DOHH2 (cell line): Measurements from ENCODE around the gene STK38L.

Experiments used
- H3F3A ChIP-seq: fragments of 200-600 bp; sonication (generic), shearing (Covaris generic); 2 replicates; pipeline ENCODE4 v1.6.0; 2016; ENCODE audit warnings: antibody characterized with exemption, mild to moderate bottlenecking; ENCODE audit not compliant: control insufficient read depth, insufficient read depth
- H3K27ac ChIP-seq: fragments of 200-600 bp; sonication (generic); 2 replicates; pipeline ENCODE4 v1.5.1; 2014; ENCODE audit warnings: low read depth, mild to moderate bottlenecking, low read length, moderate library complexity
- H3K27me3 ChIP-seq: fragments of 200-600 bp; sonication (generic); 2 replicates; pipeline ENCODE4 v1.6.1; 2014; ENCODE audit warnings: mild to moderate bottlenecking, low read length, mixed read lengths; ENCODE audit not compliant: control insufficient read depth
- H3K36me3 ChIP-seq: fragments of 200-600 bp; sonication (generic); 2 replicates; pipeline ENCODE4 v1.6.1; 2014; ENCODE audit warnings: mild to moderate bottlenecking, low read length, moderate library complexity, mixed read lengths; ENCODE audit not compliant: control insufficient read depth
- H3K4me1 ChIP-seq: fragments of 200-600 bp; sonication (generic); 2 replicates; pipeline ENCODE4 v1.6.1; 2014; ENCODE audit warnings: mild to moderate bottlenecking, low read length, mixed read lengths; ENCODE audit not compliant: control insufficient read depth
- H3K4me2 ChIP-seq: fragments of 200-600 bp; sonication (generic); 2 replicates; pipeline ENCODE4 v1.6.0; 2014; ENCODE audit warnings: mild to moderate bottlenecking, low read length, moderate library complexity
- H3K4me3 ChIP-seq: fragments of 200-600 bp; sonication (generic); 2 replicates; pipeline ENCODE4 v1.5.1; 2014; ENCODE audit warnings: mild to moderate bottlenecking, low read length, mixed read lengths
- H3K79me2 ChIP-seq: fragments of 200-600 bp; sonication (generic); 2 replicates; pipeline ENCODE4 v1.6.1; 2014; ENCODE audit warnings: mild to moderate bottlenecking, low read length, mixed read lengths; ENCODE audit not compliant: control insufficient read depth
- H3K9me2 ChIP-seq: fragments of 200-600 bp; sonication (generic); replicated peaks from 2 replicates; pipeline ENCODE4 v1.6.1; 2014; ENCODE audit warnings: mild to moderate bottlenecking, low read length, mixed read lengths; ENCODE audit not compliant: control insufficient read depth
- H3K9me3 ChIP-seq: fragments of 200-600 bp; sonication (generic); 2 replicates; pipeline ENCODE4 v1.6.1; 2014; ENCODE audit warnings: antibody characterized with exemption, low read length, mixed read lengths; ENCODE audit not compliant: control insufficient read depth, insufficient read depth
- H4K20me1 ChIP-seq: fragments of 200-600 bp; sonication (generic); 2 replicates; pipeline ENCODE4 v1.6.0; 2014; ENCODE audit warnings: low read depth, mild to moderate bottlenecking, antibody characterized with exemption, low read length, moderate library complexity; ENCODE audit not compliant: control insufficient read depth, insufficient read depth
- EZH2phosphoT487 ChIP-seq: fragments of 200-600 bp; sonication (generic); IDR thresholded peaks from 2 replicates; pipeline ENCODE4 v1.6.1; 2017; ENCODE audit warnings: borderline replicate concordance, mild to moderate bottlenecking, antibody characterized with exemption, low read length, moderate library complexity, mixed read lengths
- TF ChIP-seq, protein P1 (sequence below): fragments of 200-600 bp; sonication (generic); IDR thresholded peaks from one replicate; pipeline ENCODE4 v1.5.1; 2014; ENCODE audit warnings: antibody characterized with exemption, mild to moderate bottlenecking, low read depth, low read length; ENCODE audit not compliant: poor library complexity, severe bottlenecking

The STK38L gene

DNA sequence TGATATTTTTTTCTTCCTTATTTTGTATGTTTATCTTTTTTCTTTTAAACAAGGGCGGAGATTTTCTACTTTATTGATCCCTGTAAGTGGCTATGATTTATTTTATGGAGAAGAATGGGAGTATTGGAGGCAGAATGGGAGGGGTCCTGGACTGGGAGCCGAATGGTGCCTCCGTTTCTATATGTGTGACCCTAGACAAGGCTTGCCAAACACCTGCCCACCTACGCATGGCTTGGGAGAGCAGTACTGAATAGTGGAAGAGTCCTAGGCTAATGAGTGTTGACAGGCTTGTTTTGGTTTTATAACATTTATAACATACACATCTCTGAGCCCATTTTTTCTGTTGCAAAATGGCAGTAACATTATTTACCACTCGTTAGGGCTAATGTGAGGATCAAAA lies 29.0 kb downstream of the STK38L start:
- Histone ChIP-seq H3K9me2 (no peaks in the 10 kb centered on the region), H3F3A (no peaks in the 10 kb centered on the region), H3K27me3 (no peaks in the 10 kb centered on the region), H3K4me1 (peaks cover 5% of the 10 kb centered on the region), H3K4me3 (no peak overlapping the region), H3K79me2 (peaks cover 11% of the 10 kb centered on the region; the same call in 1 of the 2 replicates), H3K9me3 (no peaks in the 10 kb centered on the region), H4K20me1 (no peaks in the 10 kb centered on the region), H3K27ac (no peak overlapping the region), H3K4me2 (no peak overlapping the region), H3K36me3 (no peaks in the 10 kb centered on the region)
- TF ChIP-seq EZH2phosphoT487: no peak
- TF ChIP-seq, protein P1, sequence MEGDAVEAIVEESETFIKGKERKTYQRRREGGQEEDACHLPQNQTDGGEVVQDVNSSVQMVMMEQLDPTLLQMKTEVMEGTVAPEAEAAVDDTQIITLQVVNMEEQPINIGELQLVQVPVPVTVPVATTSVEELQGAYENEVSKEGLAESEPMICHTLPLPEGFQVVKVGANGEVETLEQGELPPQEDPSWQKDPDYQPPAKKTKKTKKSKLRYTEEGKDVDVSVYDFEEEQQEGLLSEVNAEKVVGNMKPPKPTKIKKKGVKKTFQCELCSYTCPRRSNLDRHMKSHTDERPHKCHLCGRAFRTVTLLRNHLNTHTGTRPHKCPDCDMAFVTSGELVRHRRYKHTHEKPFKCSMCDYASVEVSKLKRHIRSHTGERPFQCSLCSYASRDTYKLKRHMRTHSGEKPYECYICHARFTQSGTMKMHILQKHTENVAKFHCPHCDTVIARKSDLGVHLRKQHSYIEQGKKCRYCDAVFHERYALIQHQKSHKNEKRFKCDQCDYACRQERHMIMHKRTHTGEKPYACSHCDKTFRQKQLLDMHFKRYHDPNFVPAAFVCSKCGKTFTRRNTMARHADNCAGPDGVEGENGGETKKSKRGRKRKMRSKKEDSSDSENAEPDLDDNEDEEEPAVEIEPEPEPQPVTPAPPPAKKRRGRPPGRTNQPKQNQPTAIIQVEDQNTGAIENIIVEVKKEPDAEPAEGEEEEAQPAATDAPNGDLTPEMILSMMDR: no peak

DNA sequence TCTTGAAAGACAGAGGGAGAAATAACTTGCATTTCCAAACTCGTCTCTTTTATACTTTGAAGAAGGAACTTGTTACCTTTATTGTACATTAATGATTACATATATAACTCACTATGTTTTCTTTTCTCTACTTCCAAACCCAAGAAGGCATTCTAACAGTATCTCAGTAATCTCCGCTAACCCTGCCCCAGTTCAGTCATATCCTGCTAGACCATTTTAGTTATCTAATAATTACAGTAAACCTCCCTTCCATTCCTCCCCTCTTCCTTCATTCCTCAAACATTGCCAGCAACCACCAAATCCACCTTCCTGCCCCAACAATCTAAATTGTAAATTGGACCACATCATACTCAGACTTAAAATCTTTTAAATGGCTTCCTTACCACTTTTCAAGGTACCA lies 30.6 kb downstream of the STK38L start:
- H3K4me2 ChIP-seq: no peak overlapping the region
- H3F3A ChIP-seq: no peaks in the 10 kb centered on the region
- H3K9me2 ChIP-seq: no peaks in the 10 kb centered on the region
- peaks cover 11% of the 10 kb centered on the region; the same call in 1 of the 2 replicates for H3K79me2 ChIP-seq
- no peaks in the 10 kb centered on the region for H3K27me3 ChIP-seq
- no peaks in the 10 kb centered on the region for H3K9me3 ChIP-seq
- no peak overlapping the region for H3K27ac ChIP-seq
- no peak overlapping the region for H3K4me3 ChIP-seq
- H3K36me3 ChIP-seq: no peaks in the 10 kb centered on the region
- no peaks in the 10 kb centered on the region for H4K20me1 ChIP-seq
- no peak for TF ChIP-seq EZH2phosphoT487
- H3K4me1 ChIP-seq: peaks cover 5% of the 10 kb centered on the region

DNA sequence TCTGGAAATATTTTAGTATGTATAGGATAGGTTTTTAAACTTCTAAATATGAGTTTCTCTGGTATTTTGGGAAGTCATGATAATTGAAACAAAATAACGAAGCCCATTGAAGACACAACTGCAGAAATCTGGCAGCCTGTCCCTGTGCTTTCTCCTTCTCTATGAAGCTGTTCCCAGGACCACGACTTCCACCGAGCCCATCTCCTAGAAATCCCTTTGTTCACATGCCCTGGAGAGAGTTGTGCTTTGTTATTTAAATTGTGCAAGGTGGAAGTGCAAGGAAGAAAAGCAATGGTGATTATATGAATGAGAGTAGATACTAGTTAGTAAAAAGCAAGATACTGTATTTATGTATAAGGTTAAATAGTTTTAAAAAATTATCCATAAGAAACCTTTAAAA lies 32.2 kb downstream of the STK38L start:
- H3K79me2 ChIP-seq: peaks cover 5% of the 10 kb centered on the region; the same call in 1 of the 2 replicates

DNA sequence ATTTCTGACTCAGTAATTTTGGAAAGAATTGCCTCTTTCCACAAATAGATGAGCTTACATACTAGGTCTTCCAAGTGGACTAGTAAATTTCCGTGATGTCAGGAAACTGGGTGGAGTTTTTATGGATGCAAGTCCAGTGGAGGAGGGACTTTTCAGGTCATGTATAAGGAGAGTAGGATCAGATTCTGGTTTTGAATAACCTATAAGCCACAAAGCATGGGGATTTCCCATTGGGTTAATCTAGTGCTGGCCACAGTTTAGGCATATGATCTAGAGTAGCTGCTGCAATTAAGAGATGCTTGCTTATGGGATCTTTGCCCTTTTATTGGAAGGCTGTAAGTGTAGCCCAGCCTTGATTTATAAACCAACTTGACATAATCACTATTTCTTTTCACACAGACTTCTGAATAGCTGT lies 33.8 kb downstream of the STK38L start:
- H3K4me2 ChIP-seq: no peak overlapping the region

More for the DNA sequence above, 32.2 kb downstream of the STK38L start:
- no peaks in the 10 kb centered on the region for H3F3A ChIP-seq
- no peaks in the 10 kb centered on the region for H3K36me3 ChIP-seq
- H3K27me3 ChIP-seq: no peaks in the 10 kb centered on the region
- no peaks in the 10 kb centered on the region for H3K9me2 ChIP-seq
- H3K27ac ChIP-seq: no peak overlapping the region
- H3K4me1 ChIP-seq: peaks cover 5% of the 10 kb centered on the region
- TF ChIP-seq EZH2phosphoT487: no peak
- TF ChIP-seq, protein P1: no peak
- H3K9me3 ChIP-seq: no peaks in the 10 kb centered on the region
- H4K20me1 ChIP-seq: no peaks in the 10 kb centered on the region
- no peak overlapping the region for H3K4me2 ChIP-seq
- H3K4me3 ChIP-seq: no peak overlapping the region

More for the DNA sequence above, 33.8 kb downstream of the STK38L start:
- H3K36me3 ChIP-seq: no peaks in the 10 kb centered on the region
- H3K27me3 ChIP-seq: no peaks in the 10 kb centered on the region
- TF ChIP-seq, protein P1: no peak
- no peak for TF ChIP-seq EZH2phosphoT487
- H3K4me1 ChIP-seq: peaks cover 9% of the 10 kb centered on the region
- H3K9me3 ChIP-seq: no peaks in the 10 kb centered on the region
- no peaks in the 10 kb centered on the region for H3F3A ChIP-seq
- H4K20me1 ChIP-seq: no peaks in the 10 kb centered on the region
- no peaks in the 10 kb centered on the region for H3K79me2 ChIP-seq
- H3K4me3 ChIP-seq: no peak overlapping the region
- H3K27ac ChIP-seq: no peak overlapping the region
- no peaks in the 10 kb centered on the region for H3K9me2 ChIP-seq
